Smooth muscle cell (in vitro differentiated cells): ENCODE measurements around the gene HOOK1. TPM values are rescaled to one million over a fixed set of nuclear protein-coding genes. Genes with fewer than 3 reads are reported as not detected.
"Not testable (repeated sequence)": the region's sequence is repeated elsewhere in the genome, so short reads cannot be mapped to it uniquely, and the experiment has no call there.

Experiments
- DNase-seq: peaks from one replicate; lab custom pipeline; 2025; ENCODE audit not compliant: unreplicated experiment; lab: John Stamatoyannopoulos, UW
- H2AFZ ChIP-seq: fragments of 200-600 bp; sonication (generic); 2 replicates; pipeline ENCODE4 v1.6.0; 2016; ENCODE audit warnings: antibody characterized with exemption, low read depth, mild to moderate bottlenecking
- H3F3A ChIP-seq: fragments of 200-600 bp; sonication (generic); 2 replicates; pipeline ENCODE4 v1.6.0; 2017; ENCODE audit warnings: antibody characterized with exemption, low read depth
- H3K27ac ChIP-seq: fragments of 200-600 bp; sonication (generic); 2 replicates; pipeline ENCODE4 v1.5.1; 2016; ENCODE audit warnings: low read depth, mild to moderate bottlenecking
- H3K27me3 ChIP-seq: fragments of 200-600 bp; sonication (generic); 2 replicates; pipeline ENCODE4 v1.6.1; 2016; ENCODE audit warnings: low read depth, mild to moderate bottlenecking
- H3K36me3 ChIP-seq: fragments of 200-600 bp; sonication (generic); 2 replicates; pipeline ENCODE4 v1.5.1; 2016; ENCODE audit warnings: low read depth
- H3K4me1 ChIP-seq: fragments of 200-600 bp; sonication (generic); 2 replicates; pipeline ENCODE4 v1.5.1; 2016; ENCODE audit warnings: low read depth
- H3K4me2 ChIP-seq: fragments of 200-600 bp; sonication (generic); 2 replicates; pipeline ENCODE4 v1.6.0; 2016; ENCODE audit warnings: mild to moderate bottlenecking
- H3K4me3 ChIP-seq: fragments of 200-600 bp; sonication (generic); 2 replicates; pipeline ENCODE4 v1.5.1; 2016; ENCODE audit warnings: mild to moderate bottlenecking
- H3K79me2 ChIP-seq: fragments of 200-600 bp; sonication (generic); 2 replicates; pipeline ENCODE4 v1.6.0; 2016; ENCODE audit warnings: low read depth, mild to moderate bottlenecking
- H3K9ac ChIP-seq: fragments of 200-600 bp; sonication (generic); 2 replicates; pipeline ENCODE4 v1.6.0; 2016; ENCODE audit warnings: low read depth
- H3K9me3 ChIP-seq: fragments of 200-600 bp; sonication (generic); replicated peaks from 2 replicates; pipeline ENCODE4 v1.5.1; 2016; ENCODE audit warnings: low read depth
- H4K20me1 ChIP-seq: fragments of 200-600 bp; sonication (generic); 2 replicates; pipeline ENCODE4 v1.6.0; 2016; ENCODE audit warnings: low read depth
- WGBS: methylation state at CpG from one replicate; pipeline ENCODE4 v1.1.7; 2016; ENCODE audit warnings: low lambda C conversion rate; 5-methylcytosine and 5-hydroxymethylcytosine counted together
- polyA plus RNA-seq: library from polyadenylated mRNA; unstranded; fragments of >200 nt; fragmentation: Nextera tagmentation; extraction: Ambion mirVana; gene quantifications from 2 replicates; pipeline ENCODE4 v1.2.1, GENCODE V29; 2016
- total RNA-seq: library from RNA; depleted of rRNA; stranded (reverse); fragments of >200 nt; gene quantifications from 2 replicates; pipeline ENCODE4 v1.2.3, GENCODE V29; 2014
- TF ChIP-seq, protein P1 (sequence below): fragments of 200-600 bp; sonication (generic); IDR thresholded peaks from 2 replicates; pipeline ENCODE4 v1.5.1; 2017; ENCODE audit warnings: borderline replicate concordance, mild to moderate bottlenecking, antibody characterized with exemption; ENCODE audit not compliant: insufficient read depth, poor library complexity, severe bottlenecking

The HOOK1 gene
- total and polyA plus RNA-seq, 2 experiments from 2014 or later: 0.80 to 5.2 TPM

DNA sequence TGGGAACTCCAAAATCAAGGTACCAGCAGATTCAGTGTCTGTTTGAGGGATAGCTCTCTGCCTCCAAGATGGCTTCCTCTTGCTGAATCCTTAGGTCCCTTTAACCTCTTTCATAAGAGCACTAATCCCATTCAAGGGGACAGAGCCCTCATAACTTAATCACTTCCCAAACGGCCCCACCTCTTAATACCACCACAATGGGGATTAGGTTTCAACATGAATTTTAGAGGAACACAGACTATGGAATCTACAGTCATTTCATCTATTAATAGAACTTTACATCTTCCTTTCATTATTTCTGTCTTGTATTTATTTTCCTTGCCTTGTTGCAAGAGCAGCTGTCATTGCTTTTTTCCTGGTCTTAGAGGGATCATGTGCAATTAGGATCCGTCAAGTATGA, 30.3 kb downstream of the HOOK1 start:
- no peak overlapping the region for H3K27ac ChIP-seq
- 84% methylated on average over 2 of the region's 2 CpGs for whole genome bisulfite sequencing
- no peaks in the 10 kb centered on the region for H3K4me1 ChIP-seq
- no peaks in the 10 kb centered on the region for H4K20me1 ChIP-seq
- no peaks in the 10 kb centered on the region for H3K9me3 ChIP-seq
- H3K9ac ChIP-seq: no peak overlapping the region
- no peaks in the 10 kb centered on the region for H3K79me2 ChIP-seq
- no peaks in the 10 kb centered on the region for H3K27me3 ChIP-seq
- H3K4me2 ChIP-seq: no peak overlapping the region
- TF ChIP-seq, protein P1, sequence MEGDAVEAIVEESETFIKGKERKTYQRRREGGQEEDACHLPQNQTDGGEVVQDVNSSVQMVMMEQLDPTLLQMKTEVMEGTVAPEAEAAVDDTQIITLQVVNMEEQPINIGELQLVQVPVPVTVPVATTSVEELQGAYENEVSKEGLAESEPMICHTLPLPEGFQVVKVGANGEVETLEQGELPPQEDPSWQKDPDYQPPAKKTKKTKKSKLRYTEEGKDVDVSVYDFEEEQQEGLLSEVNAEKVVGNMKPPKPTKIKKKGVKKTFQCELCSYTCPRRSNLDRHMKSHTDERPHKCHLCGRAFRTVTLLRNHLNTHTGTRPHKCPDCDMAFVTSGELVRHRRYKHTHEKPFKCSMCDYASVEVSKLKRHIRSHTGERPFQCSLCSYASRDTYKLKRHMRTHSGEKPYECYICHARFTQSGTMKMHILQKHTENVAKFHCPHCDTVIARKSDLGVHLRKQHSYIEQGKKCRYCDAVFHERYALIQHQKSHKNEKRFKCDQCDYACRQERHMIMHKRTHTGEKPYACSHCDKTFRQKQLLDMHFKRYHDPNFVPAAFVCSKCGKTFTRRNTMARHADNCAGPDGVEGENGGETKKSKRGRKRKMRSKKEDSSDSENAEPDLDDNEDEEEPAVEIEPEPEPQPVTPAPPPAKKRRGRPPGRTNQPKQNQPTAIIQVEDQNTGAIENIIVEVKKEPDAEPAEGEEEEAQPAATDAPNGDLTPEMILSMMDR: no peak
- H3K36me3 ChIP-seq: no peaks in the 10 kb centered on the region
- no peaks in the 10 kb centered on the region for H3F3A ChIP-seq
- no peak for DNase-seq
- no peak overlapping the region for H3K4me3 ChIP-seq
- no peak overlapping the region for H2AFZ ChIP-seq

DNA sequence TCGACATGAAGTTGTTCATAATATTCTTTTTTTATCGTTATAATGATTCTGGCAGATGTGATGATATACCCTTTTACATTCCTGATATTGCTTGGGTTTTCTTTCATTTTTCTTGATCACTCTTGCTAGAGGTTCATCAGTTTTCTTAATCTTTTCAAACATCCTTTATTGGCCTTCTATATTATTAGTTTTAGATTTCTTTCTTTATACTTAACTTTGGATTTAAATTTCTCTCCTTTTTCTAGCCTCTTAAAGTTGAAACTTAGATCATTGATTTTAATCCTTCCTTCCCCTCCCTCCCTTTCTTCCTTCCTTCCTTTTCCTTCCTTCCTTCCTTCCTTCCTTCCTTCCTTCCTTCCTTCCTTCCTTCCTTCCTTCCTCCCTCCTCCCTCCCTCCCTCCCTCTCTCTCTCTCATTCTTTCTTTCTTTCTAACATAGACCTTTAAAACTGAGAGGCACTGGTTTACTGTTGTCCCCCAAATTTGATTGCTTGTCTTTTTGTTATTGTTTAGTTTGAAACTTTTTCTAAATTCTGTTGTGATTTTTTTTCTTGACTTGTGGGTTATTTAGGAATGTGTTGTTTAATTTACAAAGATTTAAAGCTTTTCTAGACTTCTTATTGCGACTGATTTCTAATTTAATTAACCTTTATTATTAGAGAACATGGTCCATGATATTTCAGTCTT, 31.6 kb downstream of the HOOK1 start:
- no peaks in the 10 kb centered on the region for H3K36me3 ChIP-seq
- H3K27ac ChIP-seq: no peak overlapping the region
- no peaks in the 10 kb centered on the region for H3F3A ChIP-seq
- H3K79me2 ChIP-seq: no peaks in the 10 kb centered on the region
- H3K27me3 ChIP-seq: no peaks in the 10 kb centered on the region
- H3K9ac ChIP-seq: no peak overlapping the region
- H3K4me3 ChIP-seq: no peak overlapping the region
- H4K20me1 ChIP-seq: no peaks in the 10 kb centered on the region
- no peak overlapping the region for H2AFZ ChIP-seq
- TF ChIP-seq, protein P1: no peak
- no peak for DNase-seq
- no peaks in the 10 kb centered on the region for H3K4me1 ChIP-seq
- no peaks in the 10 kb centered on the region for H3K9me3 ChIP-seq
- no peak overlapping the region for H3K4me2 ChIP-seq
- WGBS: 94% methylated on average over 3 of the region's 3 CpGs

DNA sequence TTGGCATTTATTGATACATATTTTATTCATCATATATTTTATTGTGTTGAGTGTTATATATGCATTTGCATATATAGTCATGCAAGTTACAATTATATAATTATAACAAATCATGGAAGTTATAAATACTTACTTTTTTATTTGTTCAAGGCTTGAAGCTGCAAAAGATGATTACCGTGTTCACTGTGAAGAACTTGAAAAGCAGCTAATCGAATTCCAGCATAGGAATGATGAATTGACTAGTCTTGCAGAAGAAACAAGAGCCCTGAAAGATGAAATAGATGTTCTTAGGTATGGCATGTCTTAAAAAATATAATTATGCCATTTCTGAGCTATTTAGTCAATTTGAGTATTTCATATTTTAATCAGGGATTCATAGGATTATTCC, 32.1 kb downstream of the HOOK1 start:
- Histone ChIP-seq H3K4me3 (no peak overlapping the region), H3K27ac (no peak overlapping the region), H3K79me2 (no peaks in the 10 kb centered on the region), H3K9me3 (no peaks in the 10 kb centered on the region), H3K9ac (no peak overlapping the region), H3K4me2 (no peak overlapping the region), H3F3A (no peaks in the 10 kb centered on the region), H3K27me3 (no peaks in the 10 kb centered on the region), H3K36me3 (no peaks in the 10 kb centered on the region), H3K4me1 (no peaks in the 10 kb centered on the region), H2AFZ (no peak overlapping the region), H4K20me1 (no peaks in the 10 kb centered on the region)
- TF ChIP-seq, protein P1: no peak
- no peak for DNase-seq
- 98% methylated on average over 2 of the region's 2 CpGs for WGBS

GRCh38 chr1:59852117-59852516, 37.4 kb downstream of the HOOK1 start:
- Histone ChIP-seq H3K9me3 (no peaks in the 10 kb centered on the region), H2AFZ (no peak overlapping the region), H3K4me3 (no peak overlapping the region), H3K4me2 (no peak overlapping the region), H3K36me3 (no peaks in the 10 kb centered on the region), H3K79me2 (no peaks in the 10 kb centered on the region), H3K4me1 (peaks cover 4% of the 10 kb centered on the region), H3K9ac (no peak overlapping the region), H3K27me3 (no peaks in the 10 kb centered on the region), H4K20me1 (no peaks in the 10 kb centered on the region), H3K27ac (no peak overlapping the region), H3F3A (no peaks in the 10 kb centered on the region)
- DNase-seq: no peak
- TF ChIP-seq, protein P1: no peak
- 81% methylated on average over 1 of the region's 1 CpG for WGBS

- not testable (repeated sequence) for H3K79me2 ChIP-seq, H3F3A ChIP-seq, H2AFZ ChIP-seq, H3K36me3 ChIP-seq, H3K27me3 ChIP-seq, H3K4me3 ChIP-seq, DNase-seq, H3K4me1 ChIP-seq, H4K20me1 ChIP-seq, H3K9me3 ChIP-seq, H3K4me2 ChIP-seq, H3K27ac ChIP-seq, H3K9ac ChIP-seq
- 96% methylated on average over 1 of the region's 1 CpG for WGBS
Measured at GRCh38 chr1:59855297-59855696, 40.5 kb downstream of the HOOK1 start.
